ENCODE measurements around the gene WAPL. TPM values are rescaled to one million over a fixed set of nuclear protein-coding genes. Genes with fewer than 3 reads are reported as not detected.

The WAPL gene
- total and polyA plus RNA-seq, 2 of the 13 experiments (the other 11 are each of a cell fraction or from before 2014, with no cell fraction given) = 13.2 to 43.5 TPM

- TF ChIP-seq, protein P1, sequence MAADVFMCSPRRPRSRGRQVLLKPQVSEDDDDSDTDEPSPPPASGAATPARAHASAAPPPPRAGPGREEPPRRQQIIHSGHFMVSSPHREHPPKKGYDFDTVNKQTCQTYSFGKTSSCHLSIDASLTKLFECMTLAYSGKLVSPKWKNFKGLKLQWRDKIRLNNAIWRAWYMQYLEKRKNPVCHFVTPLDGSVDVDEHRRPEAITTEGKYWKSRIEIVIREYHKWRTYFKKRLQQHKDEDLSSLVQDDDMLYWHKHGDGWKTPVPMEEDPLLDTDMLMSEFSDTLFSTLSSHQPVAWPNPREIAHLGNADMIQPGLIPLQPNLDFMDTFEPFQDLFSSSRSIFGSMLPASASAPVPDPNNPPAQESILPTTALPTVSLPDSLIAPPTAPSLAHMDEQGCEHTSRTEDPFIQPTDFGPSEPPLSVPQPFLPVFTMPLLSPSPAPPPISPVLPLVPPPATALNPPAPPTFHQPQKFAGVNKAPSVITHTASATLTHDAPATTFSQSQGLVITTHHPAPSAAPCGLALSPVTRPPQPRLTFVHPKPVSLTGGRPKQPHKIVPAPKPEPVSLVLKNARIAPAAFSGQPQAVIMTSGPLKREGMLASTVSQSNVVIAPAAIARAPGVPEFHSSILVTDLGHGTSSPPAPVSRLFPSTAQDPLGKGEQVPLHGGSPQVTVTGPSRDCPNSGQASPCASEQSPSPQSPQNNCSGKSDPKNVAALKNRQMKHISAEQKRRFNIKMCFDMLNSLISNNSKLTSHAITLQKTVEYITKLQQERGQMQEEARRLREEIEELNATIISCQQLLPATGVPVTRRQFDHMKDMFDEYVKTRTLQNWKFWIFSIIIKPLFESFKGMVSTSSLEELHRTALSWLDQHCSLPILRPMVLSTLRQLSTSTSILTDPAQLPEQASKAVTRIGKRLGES (CRISPR knock-in tag; IDR thresholded peaks at IDR 0.05; ENCODE audit: borderline replicate concordance) = no peak
Observed at GRCh38 chr10:86556532-86556931, 34.9 kb upstream of the WAPL start (continued).

GRCh38 chr10:86553639-86554038 is 32.0 kb upstream of the WAPL start:
- Histone ChIP-seq H3K27ac (ENCODE audit: extremely low read length, insufficient read depth, low read length) (no peak overlapping the region), H3K9me3 (ENCODE audit: low read length) (no peaks in the 10 kb centered on the region), H3K79me2 (ENCODE audit: insufficient read depth, low read length) (no peaks in the 10 kb centered on the region), H3K36me3 (replicated peaks in 1 of 2; ENCODE audit: control insufficient read depth in 1 of 2, insufficient read depth in 2 of 2, low read length in 2 of 2) (no peaks in the 10 kb centered on the region), H3K4me1 (ENCODE audit: insufficient read depth, low read length) (no peaks in the 10 kb centered on the region), H4K20me1 (ENCODE audit: insufficient read depth, low read length) (no peaks in the 10 kb centered on the region), H3K4me2 (ENCODE audit: low read depth, low read length) (no peak overlapping the region), H3K9ac (ENCODE audit: insufficient read depth, low read depth, low read length) (no peak overlapping the region), H3K4me3 (replicated peaks in 1 of 3; ENCODE audit: insufficient read depth in 1 of 3, low read depth in 2 of 3, low read length in 3 of 3) (no peak overlapping the region), H3K27me3 (ENCODE audit: control insufficient read depth in 1 of 2, insufficient read depth in 2 of 2, low read length in 2 of 2) (peaks cover 1 to 12% of the 10 kb centered on the region in 2 experiments; a peak in 1 of 5 replicates), H2AFZ (ENCODE audit: low read length) (no peak overlapping the region)
- TF ChIP-seq, protein P2, sequence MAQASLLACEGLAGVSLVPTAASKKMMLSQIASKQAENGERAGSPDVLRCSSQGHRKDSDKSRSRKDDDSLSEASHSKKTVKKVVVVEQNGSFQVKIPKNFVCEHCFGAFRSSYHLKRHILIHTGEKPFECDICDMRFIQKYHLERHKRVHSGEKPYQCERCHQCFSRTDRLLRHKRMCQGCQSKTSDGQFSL (CRISPR knock-in tag; IDR thresholded peaks at IDR 0.05) = no peak
- TF ChIP-seq, protein P3, sequence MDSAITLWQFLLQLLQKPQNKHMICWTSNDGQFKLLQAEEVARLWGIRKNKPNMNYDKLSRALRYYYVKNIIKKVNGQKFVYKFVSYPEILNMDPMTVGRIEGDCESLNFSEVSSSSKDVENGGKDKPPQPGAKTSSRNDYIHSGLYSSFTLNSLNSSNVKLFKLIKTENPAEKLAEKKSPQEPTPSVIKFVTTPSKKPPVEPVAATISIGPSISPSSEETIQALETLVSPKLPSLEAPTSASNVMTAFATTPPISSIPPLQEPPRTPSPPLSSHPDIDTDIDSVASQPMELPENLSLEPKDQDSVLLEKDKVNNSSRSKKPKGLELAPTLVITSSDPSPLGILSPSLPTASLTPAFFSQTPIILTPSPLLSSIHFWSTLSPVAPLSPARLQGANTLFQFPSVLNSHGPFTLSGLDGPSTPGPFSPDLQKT (CRISPR knock-in tag; IDR thresholded peaks at IDR 0.05; ENCODE audit: borderline replicate concordance) = no peak
- TF ChIP-seq, protein P4, sequence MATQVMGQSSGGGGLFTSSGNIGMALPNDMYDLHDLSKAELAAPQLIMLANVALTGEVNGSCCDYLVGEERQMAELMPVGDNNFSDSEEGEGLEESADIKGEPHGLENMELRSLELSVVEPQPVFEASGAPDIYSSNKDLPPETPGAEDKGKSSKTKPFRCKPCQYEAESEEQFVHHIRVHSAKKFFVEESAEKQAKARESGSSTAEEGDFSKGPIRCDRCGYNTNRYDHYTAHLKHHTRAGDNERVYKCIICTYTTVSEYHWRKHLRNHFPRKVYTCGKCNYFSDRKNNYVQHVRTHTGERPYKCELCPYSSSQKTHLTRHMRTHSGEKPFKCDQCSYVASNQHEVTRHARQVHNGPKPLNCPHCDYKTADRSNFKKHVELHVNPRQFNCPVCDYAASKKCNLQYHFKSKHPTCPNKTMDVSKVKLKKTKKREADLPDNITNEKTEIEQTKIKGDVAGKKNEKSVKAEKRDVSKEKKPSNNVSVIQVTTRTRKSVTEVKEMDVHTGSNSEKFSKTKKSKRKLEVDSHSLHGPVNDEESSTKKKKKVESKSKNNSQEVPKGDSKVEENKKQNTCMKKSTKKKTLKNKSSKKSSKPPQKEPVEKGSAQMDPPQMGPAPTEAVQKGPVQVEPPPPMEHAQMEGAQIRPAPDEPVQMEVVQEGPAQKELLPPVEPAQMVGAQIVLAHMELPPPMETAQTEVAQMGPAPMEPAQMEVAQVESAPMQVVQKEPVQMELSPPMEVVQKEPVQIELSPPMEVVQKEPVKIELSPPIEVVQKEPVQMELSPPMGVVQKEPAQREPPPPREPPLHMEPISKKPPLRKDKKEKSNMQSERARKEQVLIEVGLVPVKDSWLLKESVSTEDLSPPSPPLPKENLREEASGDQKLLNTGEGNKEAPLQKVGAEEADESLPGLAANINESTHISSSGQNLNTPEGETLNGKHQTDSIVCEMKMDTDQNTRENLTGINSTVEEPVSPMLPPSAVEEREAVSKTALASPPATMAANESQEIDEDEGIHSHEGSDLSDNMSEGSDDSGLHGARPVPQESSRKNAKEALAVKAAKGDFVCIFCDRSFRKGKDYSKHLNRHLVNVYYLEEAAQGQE (IDR thresholded peaks at IDR 0.05; ENCODE audit: borderline replicate concordance in 1 of 2, low read depth in 1 of 2, low read length in 2 of 2) = peak; percentile 28 to 88
- no peak for TF ChIP-seq KAT7 (CRISPR knock-in tag; IDR thresholded peaks at IDR 0.05; ENCODE audit: borderline replicate concordance)
- TF ChIP-seq MIER2 (CRISPR knock-in tag; IDR thresholded peaks at IDR 0.05) = peak; percentile 90
- no peak for TF ChIP-seq JUNB (CRISPR knock-in tag; IDR thresholded peaks at IDR 0.05; ENCODE audit: borderline replicate concordance)
- POLR2A ChIA-PET = no interaction called here
- no peak for ATAC-seq
- in situ Hi-C loops (cut with HindIII; ENCODE audit: extremely low pct_ligation_motif_present, low pct_unique_long_range_greater_than_20kb) = no loop called here
- no TSS peak for BruUV-seq (replicated peaks)
- FAIRE-seq = no peak
- WGBS (ENCODE audit: low lambda C conversion rate) = 42% methylated on average over 4 of the region's 4 CpGs
- no peak for DNase-seq (ENCODE audit: low spot score)
- CTCF ChIA-PET (ENCODE audit: low intra/inter-chr PET ratio, low total read pairs) = no interaction called here
- intact Hi-C loops (cut with micrococcal nuclease; ENCODE audit: unreplicated experiment) = no loop called here
